Cardiac muscle cell (in vitro differentiated cells and primary cell): Measurements from ENCODE around the gene SLC13A5. TPM values are rescaled to one million over a fixed set of nuclear protein-coding genes. Genes with fewer than 3 reads are reported as not detected.

ENCODE experiments used
- DNase-seq, 2 donors: peaks; one replicate each; pipeline versions ENCODE4 v3.0.0 to v3.0.0-alpha.2; 2010 to 2017; ENCODE audit warnings: low read depth in 1 of 2, low spot score in 1 of 2
- H3K27ac ChIP-seq: fragments of 200-600 bp; sonication (generic); 2 replicates; pipeline ENCODE4 v1.5.1; 2016
- H3K27me3 ChIP-seq: fragments of 200-600 bp; sonication (generic); 2 replicates; pipeline ENCODE4 v1.6.0; 2016; ENCODE audit warnings: control low read depth
- H3K36me3 ChIP-seq: fragments of 200-600 bp; sonication (generic); 2 replicates; pipeline ENCODE4 v1.5.1; 2016; ENCODE audit warnings: control low read depth
- H3K4me1 ChIP-seq: fragments of 200-600 bp; sonication (generic); 2 replicates; pipeline ENCODE4 v1.8.1; 2017; ENCODE audit warnings: low read depth, mild to moderate bottlenecking, mixed run types
- H3K4me3 ChIP-seq: fragments of 200-600 bp; sonication (generic); 2 replicates; pipeline ENCODE4 v1.5.1; 2016; ENCODE audit warnings: mild to moderate bottlenecking
- H3K9me3 ChIP-seq: fragments of 200-600 bp; sonication (generic); 2 replicates; pipeline ENCODE4 v1.5.1; 2017; ENCODE audit warnings: low read depth, mild to moderate bottlenecking, control low read depth
- polyA plus RNA-seq: library from polyadenylated mRNA; unstranded; fragments of >200 nt; fragmentation: Nextera tagmentation; extraction: Ambion mirVana; gene quantifications from 2 replicates; pipeline ENCODE4 v1.2.1, GENCODE V29; 2016
- total RNA-seq: library from RNA; depleted of rRNA; stranded (reverse); fragments of >200 nt; gene quantifications from 2 replicates; pipeline ENCODE4 v1.2.3, GENCODE V29; 2016
- TF ChIP-seq, protein P1 (sequence below): IDR thresholded peaks from 2 replicates; pipeline ENCODE4 v1.5.1; 2012; ENCODE audit warnings: low read depth, mild to moderate bottlenecking, low read length

The SLC13A5 gene
- total and polyA plus RNA-seq, 2 experiments from 2014 or later: 0.15 to 0.18 TPM

DNA sequence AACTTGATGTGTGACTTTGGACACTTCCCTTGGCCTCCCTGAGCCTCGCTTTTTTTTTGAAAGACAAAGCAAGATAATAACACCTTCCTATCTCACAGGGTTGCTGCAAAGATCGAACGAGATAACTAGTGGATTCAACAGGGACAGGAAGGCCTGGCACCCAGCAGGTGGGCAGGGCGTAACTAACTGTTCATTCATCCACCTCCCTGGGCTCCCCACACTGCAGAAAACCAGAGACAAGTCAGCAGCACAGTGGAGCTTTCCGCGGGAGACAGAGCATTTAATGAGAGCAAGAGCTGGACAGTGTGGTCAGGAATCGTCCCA is 28.7 kb downstream of the SLC13A5 start:
- H3K4me3 ChIP-seq: no peak overlapping the region
- no peaks in the 10 kb centered on the region for H3K9me3 ChIP-seq
- TF ChIP-seq, protein P1, sequence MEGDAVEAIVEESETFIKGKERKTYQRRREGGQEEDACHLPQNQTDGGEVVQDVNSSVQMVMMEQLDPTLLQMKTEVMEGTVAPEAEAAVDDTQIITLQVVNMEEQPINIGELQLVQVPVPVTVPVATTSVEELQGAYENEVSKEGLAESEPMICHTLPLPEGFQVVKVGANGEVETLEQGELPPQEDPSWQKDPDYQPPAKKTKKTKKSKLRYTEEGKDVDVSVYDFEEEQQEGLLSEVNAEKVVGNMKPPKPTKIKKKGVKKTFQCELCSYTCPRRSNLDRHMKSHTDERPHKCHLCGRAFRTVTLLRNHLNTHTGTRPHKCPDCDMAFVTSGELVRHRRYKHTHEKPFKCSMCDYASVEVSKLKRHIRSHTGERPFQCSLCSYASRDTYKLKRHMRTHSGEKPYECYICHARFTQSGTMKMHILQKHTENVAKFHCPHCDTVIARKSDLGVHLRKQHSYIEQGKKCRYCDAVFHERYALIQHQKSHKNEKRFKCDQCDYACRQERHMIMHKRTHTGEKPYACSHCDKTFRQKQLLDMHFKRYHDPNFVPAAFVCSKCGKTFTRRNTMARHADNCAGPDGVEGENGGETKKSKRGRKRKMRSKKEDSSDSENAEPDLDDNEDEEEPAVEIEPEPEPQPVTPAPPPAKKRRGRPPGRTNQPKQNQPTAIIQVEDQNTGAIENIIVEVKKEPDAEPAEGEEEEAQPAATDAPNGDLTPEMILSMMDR: no peak

GRCh38 chr17:6683730-6684459 is 29.3 kb downstream of the SLC13A5 start:
- DNase-seq: no peak
- Histone ChIP-seq H3K27ac (no peak overlapping the region), H3K27me3 (no peaks in the 10 kb centered on the region), H3K4me3 (no peak overlapping the region), H3K36me3 (no peaks in the 10 kb centered on the region), H3K9me3 (no peaks in the 10 kb centered on the region), H3K4me1 (no peaks in the 10 kb centered on the region)
- TF ChIP-seq, protein P1: no peak

More for the DNA sequence above, 28.7 kb downstream of the SLC13A5 start:
- Histone ChIP-seq H3K27me3 (no peaks in the 10 kb centered on the region), H3K4me1 (peaks cover under 1% of the 10 kb centered on the region), H3K27ac (no peak overlapping the region), H3K36me3 (no peaks in the 10 kb centered on the region)
- no peak for DNase-seq

GRCh38 chr17:6683081-6683684 is 30.0 kb downstream of the SLC13A5 start:
- no peak for DNase-seq
- Histone ChIP-seq H3K27me3 (no peaks in the 10 kb centered on the region), H3K36me3 (no peaks in the 10 kb centered on the region), H3K4me1 (no peaks in the 10 kb centered on the region), H3K27ac (no peak overlapping the region), H3K9me3 (no peaks in the 10 kb centered on the region), H3K4me3 (no peak overlapping the region)
- TF ChIP-seq, protein P1: no peak

DNA sequence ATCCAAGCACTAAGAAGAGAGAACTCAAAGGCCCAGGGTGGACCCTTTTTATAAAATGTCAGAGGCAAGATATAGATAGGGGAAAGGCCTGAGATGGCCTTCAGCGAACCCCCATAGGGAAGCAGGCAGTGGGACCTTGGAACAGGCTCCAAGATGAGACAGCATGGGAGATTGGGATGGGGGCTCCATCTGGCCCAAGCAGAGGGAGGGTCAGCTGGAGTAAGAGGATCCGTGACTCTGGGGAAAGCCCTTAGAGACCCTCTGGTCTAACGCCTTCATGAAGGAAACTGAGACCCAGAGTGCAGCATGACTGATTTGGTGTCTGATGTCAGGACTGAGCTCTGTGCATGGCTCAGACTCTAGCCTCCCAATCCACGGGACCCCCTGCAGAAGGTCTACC is 30.8 kb downstream of the SLC13A5 start:
- Histone ChIP-seq H3K27ac (no peak overlapping the region), H3K36me3 (no peaks in the 10 kb centered on the region), H3K27me3 (no peaks in the 10 kb centered on the region), H3K9me3 (no peaks in the 10 kb centered on the region), H3K4me1 (no peaks in the 10 kb centered on the region), H3K4me3 (no peak overlapping the region)
- TF ChIP-seq, protein P1: no peak
- DNase-seq: no peak

DNA sequence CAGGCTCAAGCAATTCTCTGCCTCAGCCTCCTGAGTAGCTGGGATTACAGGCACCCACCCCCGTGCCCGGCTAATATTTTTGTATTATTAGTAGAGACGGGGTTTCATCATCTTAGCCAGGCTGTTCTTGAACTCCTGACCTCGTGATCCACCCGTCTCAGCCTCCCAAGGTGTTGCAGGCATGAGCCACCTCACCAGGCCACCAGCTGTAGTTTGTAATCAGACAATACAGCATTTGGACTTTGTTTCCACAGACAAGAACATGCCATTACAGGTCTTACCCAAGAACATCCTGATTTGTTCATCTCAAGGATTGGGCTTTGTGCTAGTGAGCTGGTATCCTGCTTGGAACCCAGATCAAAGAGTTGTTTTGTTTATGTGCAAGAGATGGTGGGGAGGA is 31.5 kb downstream of the SLC13A5 start:
- TF ChIP-seq, protein P1: no peak
- Histone ChIP-seq H3K9me3 (no peaks in the 10 kb centered on the region), H3K4me1 (no peaks in the 10 kb centered on the region), H3K36me3 (no peaks in the 10 kb centered on the region), H3K27me3 (no peaks in the 10 kb centered on the region), H3K4me3 (no peak overlapping the region), H3K27ac (no peak overlapping the region)
- DNase-seq: no peak
